Tongue (tissue), 2 donors: ENCODE measurements around the gene CDRT4. TPM values are rescaled to one million over a fixed set of nuclear protein-coding genes. Genes with fewer than 3 reads are reported as not detected.

Experiments
- DNase-seq: peaks from one replicate; pipeline ENCODE4 v3.0.0-alpha.2; 2015
- total RNA-seq: library from RNA; depleted of rRNA; stranded (reverse); fragments of >200 nt; gene quantifications from one replicate; pipeline ENCODE4 v1.2.3, GENCODE V29; 2014

The CDRT4 gene
- total RNA-seq, 1 donor from 2014 or later: not detected

- peak; percentile 26 for DNase-seq
Measured at GRCh38 chr17:15392326-15392741, 75.1 kb downstream of the CDRT4 start.

- DNase-seq: peak; percentile 42
Measured at GRCh38 chr17:15388356-15389041, 78.9 kb downstream of the CDRT4 start.

- DNase-seq: no peak
Measured at GRCh38 chr17:15386083-15386482, 81.3 kb downstream of the CDRT4 start.

Other genes starting within 250 kb of the CDRT4 start
- 242 TPM for gene PMP22, start 202.3 kb downstream of the CDRT4 start, total RNA-seq
- gene TEKT3, start 126.0 kb downstream of the CDRT4 start, total RNA-seq: not detected
- 25.6 TPM for gene TVP23C, start 95.9 kb upstream of the CDRT4 start, total RNA-seq
- gene FBXW10B, start 152.1 kb upstream of the CDRT4 start, total RNA-seq: 1.6 TPM
- gene TRIM16, start 216.7 kb upstream of the CDRT4 start, total RNA-seq: 52.3 TPM
- 25.2 TPM for gene ZNF286A, start 232.1 kb upstream of the CDRT4 start, total RNA-seq